Liver (tissue), 9 donors: Measurements from ENCODE around the gene FOXC2. TPM values are rescaled to one million over a fixed set of nuclear protein-coding genes. Genes with fewer than 3 reads are reported as not detected.

Source experiments
- DNase-seq: peaks from one replicate; pipeline ENCODE4 v3.0.0-alpha.2; 2017; ENCODE audit warnings: low spot score
- H3K27ac ChIP-seq, 2 donors: one replicate each; pipeline ENCODE4 v1.7.0; 2013; ENCODE audit warnings: inconsistent platforms in 2 of 2, low read length in 2 of 2, control low read depth in 1 of 2, low read depth in 1 of 2, mild to moderate bottlenecking in 1 of 2
- H3K27me3 ChIP-seq, 4 donors: one replicate each; pipeline versions ENCODE4 v1.6.1 to v1.7.0; 2013; ENCODE audit warnings: low read length in 3 of 4, inconsistent platforms in 1 of 4, mild to moderate bottlenecking in 1 of 4, moderate library complexity in 1 of 4; ENCODE audit not compliant: control insufficient read depth in 4 of 4, insufficient read depth in 4 of 4
- H3K36me3 ChIP-seq, 4 donors: one replicate each; pipeline versions ENCODE4 v1.6.1 to v1.7.0; 2013; ENCODE audit warnings: low read length in 3 of 4, mild to moderate bottlenecking in 3 of 4, low read depth in 1 of 4, moderate library complexity in 1 of 4; ENCODE audit not compliant: control insufficient read depth in 4 of 4, insufficient read depth in 3 of 4
- H3K4me1 ChIP-seq, 4 donors: one replicate each; pipeline versions ENCODE4 v1.6.1 to v1.7.0; 2013; ENCODE audit warnings: low read length in 3 of 4, mild to moderate bottlenecking in 3 of 4, moderate library complexity in 1 of 4; ENCODE audit not compliant: control insufficient read depth in 4 of 4, insufficient read depth in 4 of 4
- H3K4me3 ChIP-seq, 3 donors: one replicate each; pipeline versions ENCODE4 v1.6.1 to v1.7.0; 2013; ENCODE audit warnings: low read length in 3 of 3, control low read depth in 1 of 3, low read depth in 1 of 3, mild to moderate bottlenecking in 1 of 3
- H3K9ac ChIP-seq, 2 donors: one replicate each; pipeline ENCODE4 v1.7.0; 2013; ENCODE audit warnings: low read length in 2 of 2, mild to moderate bottlenecking in 2 of 2, moderate library complexity in 2 of 2, control low read depth in 1 of 2, low read depth in 1 of 2
- H3K9me3 ChIP-seq, 4 donors: one replicate each; pipeline versions ENCODE4 v1.6.1 to v1.7.0; 2013; ENCODE audit warnings: low read length in 3 of 4; ENCODE audit not compliant: control insufficient read depth in 4 of 4
- ATF3 ChIP-seq: IDR thresholded peaks from 2 replicates; pipeline ENCODE4 v1.6.1; 2016; ENCODE audit warnings: antibody characterized with exemption
- CTCF ChIP-seq: fragments of 150-350 bp; IDR thresholded peaks from 2 replicates; pipeline ENCODE4 v1.5.1; 2017; ENCODE audit warnings: improper control_type of control experiment, low read depth, low read length; ENCODE audit not compliant: missing input control
- FOXA1 ChIP-seq: IDR thresholded peaks from 2 replicates; pipeline ENCODE4 v1.6.1; 2016; ENCODE audit warnings: antibody characterized with exemption
- FOXA2 ChIP-seq: IDR thresholded peaks from 2 replicates; pipeline ENCODE4 v1.6.1; 2016; ENCODE audit warnings: antibody characterized with exemption
- HNF4A ChIP-seq, 2 donors: conservative IDR thresholded peaks; 2 replicates each; pipeline ENCODE4 v1.6.1; 2016; ENCODE audit warnings: antibody characterized with exemption in 2 of 2, mild to moderate bottlenecking in 2 of 2
- HNF4G ChIP-seq: IDR thresholded peaks from 2 replicates; pipeline ENCODE4 v1.6.1; 2016; ENCODE audit warnings: antibody characterized with exemption
- JUND ChIP-seq, 2 donors: IDR thresholded peaks; 2 replicates each; pipeline ENCODE4 v1.6.1; 2016; ENCODE audit warnings: antibody characterized with exemption in 2 of 2
- MAX ChIP-seq: IDR thresholded peaks from 2 replicates; pipeline ENCODE4 v1.6.1; 2016; ENCODE audit warnings: antibody characterized with exemption
- NR2F2 ChIP-seq: IDR thresholded peaks from 2 replicates; pipeline ENCODE4 v1.6.1; 2016; ENCODE audit warnings: antibody characterized with exemption
- REST ChIP-seq: IDR thresholded peaks from 2 replicates; pipeline ENCODE4 v1.6.1; 2016; ENCODE audit warnings: antibody characterized with exemption, mild to moderate bottlenecking
- RXRA ChIP-seq, 2 donors: IDR thresholded peaks; 2 replicates each; pipeline ENCODE4 v1.6.1; 2017 to 2018; ENCODE audit warnings: antibody characterized with exemption in 2 of 2, mild to moderate bottlenecking in 1 of 2
- YY1 ChIP-seq: IDR thresholded peaks from 2 replicates; pipeline ENCODE4 v1.6.1; 2016; ENCODE audit warnings: antibody characterized with exemption, mild to moderate bottlenecking
- WGBS: extraction: QIAGEN DNeasy Blood & Tissue Kit; methylation state at CpG from one replicate; pipeline ENCODE4 v1.1.7; 2013; 5-methylcytosine and 5-hydroxymethylcytosine counted together
- polyA plus RNA-seq, 2 donors: library from polyadenylated mRNA; stranded (reverse) in 1 of 2; unstranded in 1 of 2; fragments of 200-250 nt in 1 of 2; fragments of >200 nt in 1 of 2; fragmentation: Nextera tagmentation in 1 of 2; extraction: Ambion mirVana in 1 of 2; gene quantifications; one replicate each; pipeline versions ENCODE4 v1.2.1 to v1.2.3, GENCODE V29; 2013 to 2015
- total RNA-seq, 2 donors: library from RNA; depleted of rRNA; stranded (reverse); fragments of >200 nt; gene quantifications; one replicate each; pipeline ENCODE4 v1.2.3, GENCODE V29; 2014
- donor health status: healthy.
- donor health status: healthy.
- donor health status: healthy.
- donor health status: healthy.
- donor health status: healthy.

Gene FOXC2
- total and polyA plus RNA-seq, 4 donors = 0.03 to 0.09 (median 0.08) TPM; not detected in 1

- TF ChIP-seq MAX = no peak
- TF ChIP-seq FOXA1 = no peak
- TF ChIP-seq ATF3 = no peak
- TF ChIP-seq NR2F2 = peak; percentile 8
- TF ChIP-seq RXRA (IDR thresholded peaks at IDR 0.05) = no peak
- no peak for TF ChIP-seq CTCF
- Histone ChIP-seq H3K9ac (peak overlapping the region; percentile 95 to 97), H3K4me1 (peaks cover 0 to 16% (median 12%) of the 10 kb centered on the region in 4 donors), H3K4me3 (peak overlapping the region; percentile 91 to 99 (median 93)), H3K27me3 (peaks cover 0 to 4% (median 0%) of the 10 kb centered on the region in 4 donors), H3K9me3 (no peaks in the 10 kb centered on the region), H3K36me3 (peaks cover 0 to 17% (median 5%) of the 10 kb centered on the region in 4 donors), H3K27ac (peak overlapping the region; percentile 78 to 85)
- WGBS = 8% methylated on average over 10 of the region's 10 CpGs
- no peak for DNase-seq
These were observed 12.1 kb upstream of the FOXC2 start for GRCh38 chr16:86554599-86554916.

- peak; percentile 95 for DNase-seq
- Histone ChIP-seq H3K36me3 (peaks cover 0 to 13% (median 4%) of the 10 kb centered on the region in 4 donors), H3K27me3 (peaks cover 0 to 4% (median 0%) of the 10 kb centered on the region in 4 donors), H3K4me1 (peaks cover 0 to 16% (median 12%) of the 10 kb centered on the region in 4 donors), H3K27ac (peak within 1 kb of the TSS; percentile 78 to 85), H3K9ac (peak within 1 kb of the TSS; percentile 95 to 97), H3K9me3 (no peaks in the 10 kb centered on the region), H3K4me3 (peak within 1 kb of the TSS; percentile 91 to 99 (median 93))
- peak; percentile 0 for TF ChIP-seq NR2F2
- peak; percentile 18 for TF ChIP-seq MAX
- TF ChIP-seq HNF4G = no peak
- peak; percentile 65 for TF ChIP-seq YY1
- peak in 1 of 2 donors; percentile 35 for TF ChIP-seq JUND (IDR thresholded peaks at IDR 0.05)
- no peak for TF ChIP-seq HNF4A (conservative IDR thresholded peaks at IDR 0.05)
- TF ChIP-seq ATF3 = no peak
- WGBS = 5% methylated on average over 70 of the region's 70 CpGs
These were observed 11.5 kb upstream of the FOXC2 start, which contains the start of gene MTHFSD for GRCh38 chr16:86554917-86555703. Gene MTHFSD, minus strand, starts transcription at chr16:86555235. Its CDS starts 51 bp downstream, at chr16:86555184.

GRCh38 chr16:86555704-86556075, 10.9 kb upstream of the FOXC2 start:
- H3K9me3 ChIP-seq = no peaks in the 10 kb centered on the region
- peaks cover 0 to 4% (median 0%) of the 10 kb centered on the region in 4 donors for H3K27me3 ChIP-seq
- no peak for DNase-seq
- peak overlapping the region; percentile 91 to 99 (median 93) for H3K4me3 ChIP-seq
- no peak overlapping the region for H3K27ac ChIP-seq
- no peak for TF ChIP-seq YY1
- TF ChIP-seq NR2F2 = no peak
- no peak for TF ChIP-seq HNF4G
- TF ChIP-seq FOXA2 = no peak
- TF ChIP-seq CTCF = no peak
- no peak for TF ChIP-seq REST
- H3K4me1 ChIP-seq = peaks cover 0 to 16% (median 12%) of the 10 kb centered on the region in 4 donors
- no peak overlapping the region for H3K9ac ChIP-seq
- H3K36me3 ChIP-seq = peaks cover 0 to 7% (median 3%) of the 10 kb centered on the region in 4 donors
- WGBS = 37% methylated on average over 17 of the region's 17 CpGs
